SU-DHL-6 (cell line): Measurements from ENCODE around the gene FRMD3.

ENCODE experiments used
- H2AFZ ChIP-seq: fragments of 200-600 bp; sonication (generic); 2 replicates; pipeline ENCODE4 v1.6.1; 2014; ENCODE audit warnings: low read depth, mild to moderate bottlenecking, moderate library complexity, mixed read lengths, antibody characterized with exemption, low read length; ENCODE audit not compliant: severe bottlenecking
- H3F3A ChIP-seq: fragments of 200-600 bp; shearing (Covaris generic); 2 replicates; pipeline ENCODE4 v1.6.0; 2016; ENCODE audit warnings: antibody characterized with exemption, mild to moderate bottlenecking; ENCODE audit not compliant: insufficient read depth
- H3K27ac ChIP-seq: fragments of 200-600 bp; sonication (generic); 2 replicates; pipeline ENCODE4 v1.5.1; 2016; ENCODE audit warnings: low read depth, mild to moderate bottlenecking, low read length, moderate library complexity, mixed read lengths
- H3K27me3 ChIP-seq: fragments of 200-600 bp; sonication (generic), shearing (Covaris generic); 2 replicates; pipeline ENCODE4 v1.6.0; 2014; ENCODE audit warnings: mild to moderate bottlenecking, low read length
- H3K36me3 ChIP-seq: fragments of 200-600 bp; sonication (generic); 2 replicates; pipeline ENCODE4 v1.6.1; 2014; ENCODE audit warnings: mild to moderate bottlenecking, low read length, mixed read lengths
- H3K4me2 ChIP-seq: fragments of 300-600, 200-600 bp; shearing (Covaris generic), sonication (generic); 2 replicates; pipeline ENCODE4 v1.6.0; 2014; ENCODE audit warnings: low read length, low read depth, mild to moderate bottlenecking; ENCODE audit not compliant: poor library complexity, severe bottlenecking
- H3K4me3 ChIP-seq: fragments of 200-600 bp; sonication (generic); 2 replicates; pipeline ENCODE4 v1.5.1; 2014; ENCODE audit warnings: antibody characterized with exemption, low read length, mild to moderate bottlenecking, mixed read lengths; ENCODE audit not compliant: insufficient read depth, poor library complexity, severe bottlenecking
- H3K79me2 ChIP-seq: fragments of 200-600 bp; sonication (generic); 2 replicates; pipeline ENCODE4 v1.6.1; 2014; ENCODE audit warnings: mild to moderate bottlenecking, low read length, moderate library complexity; ENCODE audit not compliant: insufficient read depth
- H3K9ac ChIP-seq: fragments of 200-600 bp; sonication (generic); 2 replicates; pipeline ENCODE4 v1.7.0; 2014; ENCODE audit warnings: mild to moderate bottlenecking, low read length
- H3K9me2 ChIP-seq: fragments of 200-600 bp; sonication (generic); replicated peaks from 2 replicates; pipeline ENCODE4 v1.6.1; 2014; ENCODE audit warnings: low read length; ENCODE audit not compliant: insufficient read depth
- H3K9me3 ChIP-seq: fragments of 200-600 bp; sonication (generic); 2 replicates; pipeline ENCODE4 v1.6.1; 2014; ENCODE audit warnings: low read length, mixed read lengths; ENCODE audit not compliant: insufficient read depth
- H4K20me1 ChIP-seq: fragments of 200-600 bp; sonication (generic); 2 replicates; pipeline ENCODE4 v1.6.1; 2014; ENCODE audit warnings: low read depth, mild to moderate bottlenecking, antibody characterized with exemption, low read length, moderate library complexity, mixed read lengths
- EZH2phosphoT487 ChIP-seq: fragments of 200-600 bp; sonication (generic), shearing (Covaris generic); conservative IDR thresholded peaks from 2 replicates; pipeline ENCODE4 v1.6.1; 2018; ENCODE audit warnings: mild to moderate bottlenecking, antibody characterized with exemption, low read length, moderate library complexity, mixed read lengths
- TF ChIP-seq, protein P1 (sequence below): fragments of 200-600 bp; sonication (generic); IDR thresholded peaks from one replicate; pipeline ENCODE4 v1.5.1; 2017; ENCODE audit warnings: antibody characterized with exemption, mild to moderate bottlenecking, low read length, moderate library complexity; ENCODE audit not compliant: insufficient read depth, poor library complexity, severe bottlenecking

The FRMD3 gene

DNA sequence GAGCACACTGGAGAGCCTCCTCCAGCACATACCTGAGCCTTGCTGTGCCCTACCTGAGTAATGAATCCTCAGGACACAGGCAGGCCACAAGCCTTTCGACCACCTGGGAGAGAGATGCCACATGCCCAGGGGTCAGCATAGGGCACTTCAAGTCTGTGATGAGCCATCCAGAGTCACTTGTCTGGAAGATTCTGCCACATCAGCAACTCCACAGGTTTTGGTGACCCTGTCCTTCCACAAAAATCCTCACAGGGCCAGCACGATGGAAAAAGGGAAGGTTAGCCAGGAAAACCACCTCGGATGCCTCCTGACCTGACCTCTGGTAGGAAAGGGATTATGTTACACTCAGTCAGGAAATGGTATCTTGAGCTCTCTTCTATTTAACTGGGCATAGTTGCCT is 46.8 kb downstream of the FRMD3 start:
- H3K9me3 ChIP-seq, result no peaks in the 10 kb centered on the region
- H3K79me2 ChIP-seq, result no peaks in the 10 kb centered on the region
- H3K4me2 ChIP-seq, result no peak overlapping the region
- H3K27ac ChIP-seq, result no peak overlapping the region
- no peaks in the 10 kb centered on the region for H4K20me1 ChIP-seq
- no peaks in the 10 kb centered on the region for H3K36me3 ChIP-seq
- no peak overlapping the region for H3K4me3 ChIP-seq
- H3F3A ChIP-seq, result no peaks in the 10 kb centered on the region
- TF ChIP-seq EZH2phosphoT487, result no peak
- TF ChIP-seq, protein P1, sequence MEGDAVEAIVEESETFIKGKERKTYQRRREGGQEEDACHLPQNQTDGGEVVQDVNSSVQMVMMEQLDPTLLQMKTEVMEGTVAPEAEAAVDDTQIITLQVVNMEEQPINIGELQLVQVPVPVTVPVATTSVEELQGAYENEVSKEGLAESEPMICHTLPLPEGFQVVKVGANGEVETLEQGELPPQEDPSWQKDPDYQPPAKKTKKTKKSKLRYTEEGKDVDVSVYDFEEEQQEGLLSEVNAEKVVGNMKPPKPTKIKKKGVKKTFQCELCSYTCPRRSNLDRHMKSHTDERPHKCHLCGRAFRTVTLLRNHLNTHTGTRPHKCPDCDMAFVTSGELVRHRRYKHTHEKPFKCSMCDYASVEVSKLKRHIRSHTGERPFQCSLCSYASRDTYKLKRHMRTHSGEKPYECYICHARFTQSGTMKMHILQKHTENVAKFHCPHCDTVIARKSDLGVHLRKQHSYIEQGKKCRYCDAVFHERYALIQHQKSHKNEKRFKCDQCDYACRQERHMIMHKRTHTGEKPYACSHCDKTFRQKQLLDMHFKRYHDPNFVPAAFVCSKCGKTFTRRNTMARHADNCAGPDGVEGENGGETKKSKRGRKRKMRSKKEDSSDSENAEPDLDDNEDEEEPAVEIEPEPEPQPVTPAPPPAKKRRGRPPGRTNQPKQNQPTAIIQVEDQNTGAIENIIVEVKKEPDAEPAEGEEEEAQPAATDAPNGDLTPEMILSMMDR, result no peak
- no peaks in the 10 kb centered on the region for H3K9me2 ChIP-seq
- no peak overlapping the region for H3K9ac ChIP-seq
- H2AFZ ChIP-seq, result no peak overlapping the region
- no peaks in the 10 kb centered on the region for H3K27me3 ChIP-seq

DNA sequence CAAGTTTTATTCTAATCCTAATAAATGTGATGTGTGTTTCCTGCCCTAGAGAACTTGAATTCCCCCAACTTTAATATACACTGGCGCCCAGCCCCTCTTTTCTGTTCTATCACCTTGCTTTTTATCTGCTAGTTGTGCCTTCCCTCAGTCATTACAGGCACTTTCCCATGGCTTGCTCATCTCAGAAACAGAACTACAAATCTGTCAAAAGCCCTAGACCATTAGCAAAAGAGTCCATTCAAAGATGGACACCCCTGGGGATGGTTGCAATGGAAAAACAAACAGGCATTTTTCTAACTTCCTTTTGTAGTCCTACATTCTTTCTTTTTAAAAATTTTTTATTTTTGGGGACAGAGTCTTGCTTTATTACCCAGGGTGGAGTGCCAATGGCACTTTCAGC is 48.2 kb downstream of the FRMD3 start:
- TF ChIP-seq, protein P1, result no peak
- no peak for TF ChIP-seq EZH2phosphoT487
- H3K79me2 ChIP-seq, result no peaks in the 10 kb centered on the region

DNA sequence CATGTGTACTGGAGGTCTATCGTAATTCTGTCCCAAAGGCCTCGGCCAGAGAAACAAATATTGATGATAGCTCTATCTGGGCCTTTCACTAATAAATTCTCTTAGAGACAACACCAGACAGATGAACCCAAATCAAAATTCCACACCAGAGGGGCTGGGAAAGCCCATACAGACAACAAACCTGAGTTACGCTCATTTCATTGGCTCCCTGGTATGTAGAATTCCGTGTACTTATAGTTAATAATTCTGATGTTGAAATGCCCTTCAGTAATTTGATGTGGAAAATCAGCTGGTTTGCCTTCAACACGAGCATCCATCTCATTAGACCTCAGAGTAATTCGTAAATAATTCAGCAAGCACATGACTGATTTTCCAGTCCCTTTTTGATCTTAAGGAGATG is 53.2 kb downstream of the FRMD3 start:
- H3K4me2 ChIP-seq, result no peak overlapping the region
- H3K9ac ChIP-seq, result no peak overlapping the region
- no peak overlapping the region for H3K4me3 ChIP-seq
- no peak overlapping the region for H2AFZ ChIP-seq
- H4K20me1 ChIP-seq, result no peaks in the 10 kb centered on the region
- H3K79me2 ChIP-seq, result no peaks in the 10 kb centered on the region
- no peaks in the 10 kb centered on the region for H3F3A ChIP-seq
- no peaks in the 10 kb centered on the region for H3K36me3 ChIP-seq
- no peaks in the 10 kb centered on the region for H3K27me3 ChIP-seq
- no peaks in the 10 kb centered on the region for H3K9me2 ChIP-seq
- no peak for TF ChIP-seq EZH2phosphoT487
- TF ChIP-seq, protein P1, result no peak
- H3K27ac ChIP-seq, result no peak overlapping the region
- H3K9me3 ChIP-seq, result no peaks in the 10 kb centered on the region

More for the DNA sequence above, 48.2 kb downstream of the FRMD3 start:
- no peak overlapping the region for H3K9ac ChIP-seq
- H3K27ac ChIP-seq, result no peak overlapping the region
- H3K9me2 ChIP-seq, result no peaks in the 10 kb centered on the region
- no peak overlapping the region for H3K4me3 ChIP-seq
- H3K4me2 ChIP-seq, result no peak overlapping the region
- H3F3A ChIP-seq, result no peaks in the 10 kb centered on the region
- no peaks in the 10 kb centered on the region for H4K20me1 ChIP-seq
- H3K9me3 ChIP-seq, result no peaks in the 10 kb centered on the region
- H2AFZ ChIP-seq, result no peak overlapping the region
- H3K36me3 ChIP-seq, result no peaks in the 10 kb centered on the region
- H3K27me3 ChIP-seq, result no peaks in the 10 kb centered on the region
